SU-DHL-6 (cell line): Measurements from ENCODE around the gene HIVEP3.

ENCODE experiments used
- H2AFZ ChIP-seq: fragments of 200-600 bp; sonication (generic); 2 replicates; pipeline ENCODE4 v1.6.1; 2014; ENCODE audit warnings: low read depth, mild to moderate bottlenecking, moderate library complexity, mixed read lengths, antibody characterized with exemption, low read length; ENCODE audit not compliant: severe bottlenecking
- H3F3A ChIP-seq: fragments of 200-600 bp; shearing (Covaris generic); 2 replicates; pipeline ENCODE4 v1.6.0; 2016; ENCODE audit warnings: antibody characterized with exemption, mild to moderate bottlenecking; ENCODE audit not compliant: insufficient read depth
- H3K27ac ChIP-seq: fragments of 200-600 bp; sonication (generic); 2 replicates; pipeline ENCODE4 v1.5.1; 2016; ENCODE audit warnings: low read depth, mild to moderate bottlenecking, low read length, moderate library complexity, mixed read lengths
- H3K27me3 ChIP-seq: fragments of 200-600 bp; sonication (generic), shearing (Covaris generic); 2 replicates; pipeline ENCODE4 v1.6.0; 2014; ENCODE audit warnings: mild to moderate bottlenecking, low read length
- H3K36me3 ChIP-seq: fragments of 200-600 bp; sonication (generic); 2 replicates; pipeline ENCODE4 v1.6.1; 2014; ENCODE audit warnings: mild to moderate bottlenecking, low read length, mixed read lengths
- H3K4me2 ChIP-seq: fragments of 300-600, 200-600 bp; shearing (Covaris generic), sonication (generic); 2 replicates; pipeline ENCODE4 v1.6.0; 2014; ENCODE audit warnings: low read length, low read depth, mild to moderate bottlenecking; ENCODE audit not compliant: poor library complexity, severe bottlenecking
- H3K4me3 ChIP-seq: fragments of 200-600 bp; sonication (generic); 2 replicates; pipeline ENCODE4 v1.5.1; 2014; ENCODE audit warnings: antibody characterized with exemption, low read length, mild to moderate bottlenecking, mixed read lengths; ENCODE audit not compliant: insufficient read depth, poor library complexity, severe bottlenecking
- H3K79me2 ChIP-seq: fragments of 200-600 bp; sonication (generic); 2 replicates; pipeline ENCODE4 v1.6.1; 2014; ENCODE audit warnings: mild to moderate bottlenecking, low read length, moderate library complexity; ENCODE audit not compliant: insufficient read depth
- H3K9ac ChIP-seq: fragments of 200-600 bp; sonication (generic); 2 replicates; pipeline ENCODE4 v1.7.0; 2014; ENCODE audit warnings: mild to moderate bottlenecking, low read length
- H3K9me2 ChIP-seq: fragments of 200-600 bp; sonication (generic); replicated peaks from 2 replicates; pipeline ENCODE4 v1.6.1; 2014; ENCODE audit warnings: low read length; ENCODE audit not compliant: insufficient read depth
- H3K9me3 ChIP-seq: fragments of 200-600 bp; sonication (generic); 2 replicates; pipeline ENCODE4 v1.6.1; 2014; ENCODE audit warnings: low read length, mixed read lengths; ENCODE audit not compliant: insufficient read depth
- H4K20me1 ChIP-seq: fragments of 200-600 bp; sonication (generic); 2 replicates; pipeline ENCODE4 v1.6.1; 2014; ENCODE audit warnings: low read depth, mild to moderate bottlenecking, antibody characterized with exemption, low read length, moderate library complexity, mixed read lengths
- EZH2phosphoT487 ChIP-seq: fragments of 200-600 bp; sonication (generic), shearing (Covaris generic); conservative IDR thresholded peaks from 2 replicates; pipeline ENCODE4 v1.6.1; 2018; ENCODE audit warnings: mild to moderate bottlenecking, antibody characterized with exemption, low read length, moderate library complexity, mixed read lengths
- TF ChIP-seq, protein P1 (sequence below): fragments of 200-600 bp; sonication (generic); IDR thresholded peaks from one replicate; pipeline ENCODE4 v1.5.1; 2017; ENCODE audit warnings: antibody characterized with exemption, mild to moderate bottlenecking, low read length, moderate library complexity; ENCODE audit not compliant: insufficient read depth, poor library complexity, severe bottlenecking

HIVEP3 gene

GRCh38 chr1:41880950-41881885 is 37.5 kb downstream of the HIVEP3 start:
- Histone ChIP-seq H3K27ac (no peak overlapping the region), H3K9me3 (no peaks in the 10 kb centered on the region), H3K36me3 (no peaks in the 10 kb centered on the region), H3K79me2 (no peaks in the 10 kb centered on the region), H3K9ac (no peak overlapping the region), H3K4me2 (no peak overlapping the region), H3K4me3 (no peak overlapping the region), H3F3A (no peaks in the 10 kb centered on the region), H3K9me2 (no peaks in the 10 kb centered on the region), H2AFZ (no peak overlapping the region), H4K20me1 (no peaks in the 10 kb centered on the region), H3K27me3 (no peaks in the 10 kb centered on the region)
- TF ChIP-seq, protein P1, sequence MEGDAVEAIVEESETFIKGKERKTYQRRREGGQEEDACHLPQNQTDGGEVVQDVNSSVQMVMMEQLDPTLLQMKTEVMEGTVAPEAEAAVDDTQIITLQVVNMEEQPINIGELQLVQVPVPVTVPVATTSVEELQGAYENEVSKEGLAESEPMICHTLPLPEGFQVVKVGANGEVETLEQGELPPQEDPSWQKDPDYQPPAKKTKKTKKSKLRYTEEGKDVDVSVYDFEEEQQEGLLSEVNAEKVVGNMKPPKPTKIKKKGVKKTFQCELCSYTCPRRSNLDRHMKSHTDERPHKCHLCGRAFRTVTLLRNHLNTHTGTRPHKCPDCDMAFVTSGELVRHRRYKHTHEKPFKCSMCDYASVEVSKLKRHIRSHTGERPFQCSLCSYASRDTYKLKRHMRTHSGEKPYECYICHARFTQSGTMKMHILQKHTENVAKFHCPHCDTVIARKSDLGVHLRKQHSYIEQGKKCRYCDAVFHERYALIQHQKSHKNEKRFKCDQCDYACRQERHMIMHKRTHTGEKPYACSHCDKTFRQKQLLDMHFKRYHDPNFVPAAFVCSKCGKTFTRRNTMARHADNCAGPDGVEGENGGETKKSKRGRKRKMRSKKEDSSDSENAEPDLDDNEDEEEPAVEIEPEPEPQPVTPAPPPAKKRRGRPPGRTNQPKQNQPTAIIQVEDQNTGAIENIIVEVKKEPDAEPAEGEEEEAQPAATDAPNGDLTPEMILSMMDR, result no peak
- no peak for TF ChIP-seq EZH2phosphoT487

GRCh38 chr1:41880261-41880660 is 38.5 kb downstream of the HIVEP3 start:
- Histone ChIP-seq H3K4me2 (no peak overlapping the region), H3K9me3 (no peaks in the 10 kb centered on the region), H3K27ac (no peak overlapping the region)

GRCh38 chr1:41879617-41880016 is 39.1 kb downstream of the HIVEP3 start:
- Histone ChIP-seq H3K27me3 (no peaks in the 10 kb centered on the region), H3K9me3 (no peaks in the 10 kb centered on the region), H3F3A (no peaks in the 10 kb centered on the region), H3K36me3 (no peaks in the 10 kb centered on the region), H2AFZ (no peak overlapping the region), H3K9ac (no peak overlapping the region), H3K4me2 (no peak overlapping the region), H3K27ac (no peak overlapping the region), H3K79me2 (no peaks in the 10 kb centered on the region), H3K4me3 (no peak overlapping the region), H3K9me2 (no peaks in the 10 kb centered on the region), H4K20me1 (no peaks in the 10 kb centered on the region)
- TF ChIP-seq, protein P1, result no peak
- no peak for TF ChIP-seq EZH2phosphoT487

More at GRCh38 chr1:41880261-41880660, 38.5 kb downstream of the HIVEP3 start:
- H3K9me2 ChIP-seq, result no peaks in the 10 kb centered on the region
- H3K4me3 ChIP-seq, result no peak overlapping the region
- no peaks in the 10 kb centered on the region for H4K20me1 ChIP-seq
- TF ChIP-seq EZH2phosphoT487, result no peak
- TF ChIP-seq, protein P1, result no peak
- no peaks in the 10 kb centered on the region for H3F3A ChIP-seq
- no peak overlapping the region for H3K9ac ChIP-seq
- H3K79me2 ChIP-seq, result no peaks in the 10 kb centered on the region
- no peaks in the 10 kb centered on the region for H3K27me3 ChIP-seq
- H3K36me3 ChIP-seq, result no peaks in the 10 kb centered on the region
- no peak overlapping the region for H2AFZ ChIP-seq
